ENCODE data around the gene JUN.
"Not testable (repeated sequence)": the region's sequence is repeated elsewhere in the genome, so short reads cannot be mapped to it uniquely, and the experiment has no call there.

JUN gene

DNA sequence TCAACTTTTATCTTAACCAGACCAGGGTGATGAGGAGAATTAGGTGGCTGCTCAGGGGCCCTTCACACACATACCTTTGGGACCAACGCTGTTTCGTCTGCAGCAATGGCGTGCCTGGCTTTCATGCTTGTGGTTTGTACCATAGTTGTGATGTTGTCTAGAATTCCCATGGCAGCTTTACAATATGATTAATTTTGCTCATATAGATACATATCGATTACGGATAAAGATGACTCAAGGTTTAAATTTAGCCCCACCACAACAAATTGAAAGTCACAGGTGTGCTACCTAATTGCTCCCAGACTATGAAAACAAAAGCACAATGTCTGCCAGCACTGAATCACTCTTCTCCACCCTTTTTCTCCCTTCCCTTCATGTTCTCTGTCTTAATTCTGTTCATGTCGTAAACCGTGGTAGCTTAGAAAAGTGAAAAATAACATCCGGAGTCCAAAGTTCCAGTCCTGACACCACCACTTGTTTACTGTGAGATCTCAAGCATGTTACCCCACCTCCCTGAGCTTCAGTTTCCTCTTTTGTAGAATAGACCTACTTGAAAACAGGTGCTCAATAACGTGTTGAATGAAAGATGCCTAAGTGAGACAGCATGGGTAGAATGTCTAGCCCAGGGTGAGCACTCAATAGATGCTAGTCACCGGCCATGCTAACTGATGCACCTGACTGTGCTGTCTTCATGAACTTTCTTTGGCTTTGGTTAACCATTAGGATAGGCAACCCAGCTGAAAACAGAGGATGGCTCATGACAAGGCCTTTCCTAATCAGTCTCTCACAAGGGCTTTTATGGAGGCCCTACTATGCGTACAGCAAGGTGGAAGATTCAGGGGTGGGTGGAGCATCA lies 22.1 kb upstream of the JUN start:
- no peak for DNase-seq

DNA sequence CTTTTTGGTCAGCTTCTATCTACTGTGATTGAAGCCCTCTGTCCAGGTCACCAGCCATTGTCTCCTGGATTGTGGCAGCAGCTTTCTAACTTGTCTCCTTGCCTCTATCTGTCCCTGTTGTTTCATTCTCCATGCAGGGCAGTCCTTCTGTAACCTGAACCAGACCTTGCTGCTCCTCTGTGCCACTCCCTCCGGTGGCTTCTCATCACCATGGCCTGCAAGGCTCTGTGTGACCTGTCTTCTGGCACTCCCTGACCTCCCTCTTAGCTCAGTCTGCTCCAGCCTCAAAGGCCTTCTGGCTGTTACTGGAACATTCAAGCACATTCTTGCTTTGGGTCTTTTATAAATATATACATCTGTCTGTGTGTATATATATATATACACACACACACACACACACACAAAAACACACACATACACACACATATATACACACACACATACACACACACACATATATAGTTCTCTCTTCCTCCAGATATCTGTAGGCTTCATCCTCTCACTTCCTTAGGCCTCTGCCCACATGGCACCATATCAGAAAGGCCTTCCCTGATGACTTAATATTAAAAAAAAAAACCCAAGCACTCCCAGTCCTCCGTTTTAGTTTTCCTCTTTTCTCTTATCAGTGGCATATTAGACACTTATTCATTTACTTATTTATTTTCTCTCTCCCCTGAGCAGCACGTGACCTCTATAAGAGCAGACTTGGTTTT lies 21.2 kb upstream of the JUN start:
- DNase-seq = no peak

DNA sequence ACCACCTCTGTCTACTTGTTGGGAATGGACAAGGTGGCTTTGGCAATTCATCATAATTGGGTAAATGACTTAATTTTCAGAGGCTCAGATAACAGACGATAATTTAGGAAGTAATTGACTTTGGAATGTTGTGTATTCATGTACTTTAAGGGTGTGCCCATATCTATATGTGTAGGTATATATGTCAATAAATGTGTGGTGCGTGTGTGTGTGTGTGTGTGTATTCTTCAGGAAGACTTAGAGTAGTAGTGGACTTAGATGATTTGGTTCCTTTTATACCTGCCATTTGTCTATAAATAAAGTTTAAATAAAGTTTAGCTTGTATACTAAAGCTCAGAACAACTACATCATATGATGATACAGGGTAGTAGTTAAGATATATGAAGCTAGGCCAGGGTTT lies 20.0 kb upstream of the JUN start:
- DNase-seq = no peak

GRCh38 chr1:58802640-58803399 lies 19.0 kb upstream of the JUN start:
- DNase-seq = no peak

GRCh38 chr1:58801286-58801685 lies 17.4 kb upstream of the JUN start:
- DNase-seq = not testable (repeated sequence)

GRCh38 chr1:58799650-58800049 lies 15.8 kb upstream of the JUN start:
- DNase-seq = no peak

GRCh38 chr1:58798910-58799442 lies 15.1 kb upstream of the JUN start:
- DNase-seq = no peak

- DNase-seq = no peak
These were observed 12.6 kb upstream of the JUN start for GRCh38 chr1:58796416-58796815.

DNA sequence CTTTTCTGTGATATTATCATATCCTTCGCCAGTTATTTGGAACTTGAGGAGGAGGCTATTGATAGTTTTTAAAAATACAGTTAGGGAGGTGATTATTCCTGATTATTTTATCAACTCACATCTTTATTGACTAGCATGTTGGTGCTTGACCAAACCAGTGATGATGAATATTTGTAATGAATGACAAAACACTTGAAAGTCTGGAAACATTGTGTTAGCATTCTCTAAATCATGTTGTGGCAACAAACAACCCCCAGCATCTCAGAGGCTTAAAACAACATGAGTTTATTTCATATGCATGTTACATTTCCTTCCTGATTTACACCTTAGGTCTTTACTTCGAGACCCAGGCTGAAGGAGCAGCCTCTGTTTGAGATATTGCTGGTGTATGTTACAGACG lies 10.7 kb upstream of the JUN start:
- no peak for DNase-seq

GRCh38 chr1:58792846-58793245 lies 9.0 kb upstream of the JUN start:
- DNase-seq = no peak

GRCh38 chr1:58791106-58791505 lies 7.3 kb upstream of the JUN start:
- no peak for DNase-seq

DNA sequence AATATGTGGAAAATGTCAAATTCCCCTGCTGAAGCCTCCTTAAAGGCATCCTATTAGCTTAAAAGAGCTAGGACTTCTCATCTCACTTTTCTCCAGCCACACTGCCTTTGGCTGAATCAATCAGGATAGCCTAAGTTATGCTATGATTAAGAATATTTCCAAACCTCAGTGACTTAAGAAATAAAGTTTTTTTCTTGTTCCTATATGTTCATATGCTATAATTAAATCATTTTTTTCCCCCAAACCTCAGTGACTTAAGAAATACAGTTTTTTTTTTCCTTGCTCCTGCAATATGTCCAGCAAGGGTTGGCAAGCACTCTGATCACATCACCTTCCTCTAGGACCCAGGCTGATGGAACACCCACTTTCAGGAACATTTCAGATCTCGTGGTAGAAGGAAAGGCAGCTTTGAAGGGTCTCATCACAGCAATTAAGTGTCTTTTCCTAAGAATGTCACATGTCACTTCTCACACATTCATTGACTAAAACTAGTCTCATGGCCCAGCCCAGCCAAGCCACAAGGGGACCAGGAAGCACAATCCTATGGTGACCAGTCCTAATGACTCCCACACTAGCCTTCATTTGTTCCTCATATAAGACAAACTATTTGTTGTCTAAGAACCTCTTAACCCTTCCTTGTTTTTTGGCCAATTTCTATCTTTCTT lies 6.3 kb upstream of the JUN start:
- no peak for DNase-seq

DNA sequence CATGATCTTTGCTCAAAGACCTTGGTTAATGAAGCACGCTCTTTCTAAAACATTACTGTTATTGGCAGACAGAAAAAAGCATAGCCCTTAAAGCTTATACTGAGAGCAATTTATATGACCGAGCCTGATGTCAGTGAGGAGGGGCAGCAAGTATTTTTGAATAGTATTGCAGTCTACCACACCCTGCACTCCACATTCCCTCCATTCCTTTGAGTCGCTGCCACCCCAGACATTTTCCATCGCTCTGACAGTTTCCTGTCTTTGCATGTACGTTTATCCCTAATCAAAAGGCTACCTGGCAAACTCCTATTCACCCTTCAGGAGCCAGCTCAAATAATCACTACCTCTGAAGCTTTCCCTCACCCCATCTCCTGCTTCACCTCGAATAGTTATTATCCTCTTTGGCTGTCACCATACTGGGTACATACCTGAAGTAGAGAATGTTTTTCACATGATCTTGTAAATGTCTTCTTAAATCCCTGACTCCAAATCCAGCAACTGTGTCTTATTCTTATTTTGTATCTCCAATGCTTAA lies 5.5 kb upstream of the JUN start:
- no peak for DNase-seq

GRCh38 chr1:58788259-58788658 lies 4.4 kb upstream of the JUN start:
- DNase-seq = no peak

GRCh38 chr1:58786927-58787245 lies 3.0 kb upstream of the JUN start:
- DNase-seq = no peak

DNA sequence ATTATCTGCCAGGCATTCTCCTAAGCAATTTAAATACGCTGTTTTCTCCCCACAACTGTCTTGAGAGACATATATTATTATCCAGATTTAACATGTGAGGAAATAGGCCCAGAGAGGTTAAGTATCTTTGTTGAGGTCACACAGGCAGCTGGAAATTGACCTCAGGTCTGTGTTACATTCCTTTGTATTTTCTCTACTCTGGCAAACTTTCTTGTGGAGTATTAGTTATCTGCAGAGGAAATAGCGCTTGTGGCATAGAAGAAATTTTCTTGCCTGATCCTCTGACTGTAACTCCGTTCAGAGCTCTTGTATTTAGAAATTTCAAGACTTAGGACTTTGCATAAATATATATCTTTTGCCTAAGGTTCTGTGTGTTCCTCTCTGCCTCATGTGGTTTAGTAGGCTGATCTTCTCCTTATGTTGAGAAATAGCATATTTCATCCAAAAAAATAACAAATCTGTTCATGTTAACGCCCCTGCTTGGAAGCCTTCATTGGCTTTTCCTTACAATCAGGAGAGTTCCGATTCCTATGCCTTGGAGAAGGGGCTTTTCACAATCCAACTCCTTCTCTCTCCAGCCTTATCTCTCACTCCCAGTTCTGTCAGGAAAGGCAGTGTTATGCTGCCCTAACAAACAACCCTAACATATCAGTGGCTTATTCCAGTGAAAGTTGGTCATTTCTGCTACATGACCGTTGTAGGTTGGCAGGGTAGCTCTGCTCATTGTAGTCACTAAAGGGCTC lies 2.5 kb upstream of the JUN start:
- no peak for DNase-seq

- no peak for DNase-seq
These were observed 1.7 kb upstream of the JUN start for GRCh38 chr1:58785442-58786058.

- DNase-seq = peak; percentile 77
These were observed 1.1 kb upstream of the JUN start for GRCh38 chr1:58784758-58785441.

- peak; percentile 78 for DNase-seq
These were observed 506 bp downstream of the JUN start for GRCh38 chr1:58783090-58783992.
